Fibroblast of villous mesenchyme (primary cell): ENCODE measurements around the gene FIS1. TPM values are rescaled to one million over a fixed set of nuclear protein-coding genes. Genes with fewer than 3 reads are reported as not detected.
"Not testable (repeated sequence)": the region's sequence is repeated elsewhere in the genome, so short reads cannot be mapped to it uniquely, and the experiment has no call there.

Source experiments
- DNase-seq: peaks from one replicate; pipeline ENCODE4 v3.0.0-alpha.2; 2010; ENCODE audit warnings: low read depth
- H3K4me3 ChIP-seq: 2 replicates; pipeline ENCODE4 v1.5.1; 2011; ENCODE audit warnings: low read depth, mild to moderate bottlenecking, low read length
- CTCF ChIP-seq: IDR thresholded peaks from 2 replicates; pipeline ENCODE4 v1.5.1; 2012; ENCODE audit warnings: low read depth, mild to moderate bottlenecking, low read length; ENCODE audit not compliant: insufficient read depth
- total RNA-seq: library from RNA; depleted of rRNA; stranded (reverse); fragments of >200 nt; gene quantifications from 2 replicates; pipeline ENCODE4 v1.2.3, GENCODE V29; 2012

The FIS1 gene
- 123 and 134 TPM in 2 replicates for total RNA-seq

- peak; percentile 85 for DNase-seq
- peak; percentile 84 for TF ChIP-seq CTCF
- peak within 1 kb of the TSS; percentile 98 for H3K4me3 ChIP-seq
Measured at GRCh38 chr7:101244375-101245146, at the start of gene FIS1. Gene FIS1, minus strand, starts transcription at chr7:101245081. Its CDS starts 77 bp downstream, at chr7:101245004.

DNA sequence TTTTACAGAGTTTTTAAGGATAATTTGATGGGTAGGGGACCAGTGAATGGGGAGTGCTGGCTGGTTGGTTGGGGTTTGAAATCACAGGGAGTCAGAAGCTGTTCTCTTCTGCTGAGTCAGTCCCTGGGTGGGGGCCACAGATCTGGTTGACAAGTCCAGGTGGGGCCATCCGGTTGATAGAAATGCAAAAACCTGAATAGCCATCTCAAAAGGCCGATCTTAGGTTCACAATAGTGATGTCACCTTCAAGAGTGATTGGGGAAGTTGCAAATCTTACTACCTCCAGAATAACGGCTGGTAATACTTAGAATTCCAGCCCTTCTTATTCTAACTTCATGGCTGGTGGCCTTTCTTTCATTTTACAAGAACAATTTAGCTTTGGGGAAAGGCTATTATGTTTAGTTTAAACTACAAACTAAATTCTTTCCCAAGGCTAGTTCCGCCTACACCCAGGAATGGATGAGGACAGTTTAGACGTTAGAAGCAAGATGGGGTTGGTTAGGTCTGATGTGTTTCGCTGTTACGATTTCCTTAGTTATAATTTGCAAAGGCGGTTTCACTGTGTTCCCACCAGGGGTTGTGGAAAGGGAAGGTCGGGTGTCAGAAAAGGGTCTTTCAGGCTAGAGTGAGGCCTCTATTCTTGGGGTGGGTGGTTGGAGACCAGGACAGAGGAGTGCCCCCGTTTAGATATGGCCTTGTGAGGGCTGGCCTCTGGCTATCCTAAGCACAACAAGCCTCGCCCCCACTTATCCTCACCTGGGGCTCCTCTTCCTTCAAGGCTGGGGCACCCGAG, 49.4 kb upstream of the FIS1 start:
- TF ChIP-seq CTCF, result no peak
- no peak for DNase-seq
- no peak overlapping the region for H3K4me3 ChIP-seq

DNA sequence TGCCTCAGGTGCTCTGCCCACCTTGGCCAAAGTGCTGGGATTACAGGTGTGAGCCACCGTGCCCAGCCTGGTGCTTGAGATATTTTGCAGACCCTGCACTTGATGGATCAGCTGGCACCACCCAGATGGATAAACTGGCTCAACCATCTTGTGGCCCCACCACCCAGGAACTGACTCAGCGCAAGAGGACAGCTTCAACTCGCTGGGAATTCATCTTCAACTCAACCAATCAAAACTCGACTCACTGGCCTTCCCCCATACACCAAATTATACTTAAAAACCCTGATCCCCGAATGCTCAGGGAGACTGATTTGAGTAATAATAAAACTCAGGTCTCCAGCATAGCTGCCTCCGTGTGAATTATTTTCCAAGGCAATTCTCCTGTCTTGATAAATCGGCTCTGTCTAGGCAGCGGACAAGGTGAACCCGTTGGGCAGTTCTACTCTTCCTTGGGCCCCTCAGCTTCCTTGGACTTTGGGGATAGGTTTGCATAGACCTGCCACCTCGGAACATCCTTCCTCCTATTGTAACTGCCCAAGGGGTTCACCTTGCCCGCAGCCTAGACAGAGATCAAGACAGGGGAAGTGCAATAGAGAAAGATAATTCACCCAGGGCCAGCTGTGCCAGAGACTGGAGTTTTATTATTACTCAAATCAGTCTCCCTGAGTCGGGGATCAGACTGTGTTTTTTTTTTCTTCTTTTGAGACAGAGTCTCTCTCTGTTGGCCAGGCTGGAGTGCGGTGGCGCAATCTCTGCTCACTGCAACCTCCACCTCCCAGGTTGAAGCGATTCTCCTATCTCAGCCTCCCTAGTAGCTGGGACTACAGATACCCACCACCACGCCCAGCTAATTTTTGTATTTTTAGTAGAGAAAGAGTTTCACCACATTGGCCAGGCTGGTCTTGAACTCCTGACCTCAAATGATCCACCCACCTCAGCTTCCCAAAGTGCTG, 48.5 kb upstream of the FIS1 start:
- DNase-seq, H3K4me3 ChIP-seq: not testable (repeated sequence)

GRCh38 chr7:101292566-101292965, 47.7 kb upstream of the FIS1 start:
- DNase-seq, result not testable (repeated sequence)

GRCh38 chr7:101290186-101291037, 45.5 kb upstream of the FIS1 start:
- DNase-seq, result peak; percentile 37
- not testable (repeated sequence) for H3K4me3 ChIP-seq
- peak; percentile 62 for TF ChIP-seq CTCF

More at GRCh38 chr7:101292566-101292965, 47.7 kb upstream of the FIS1 start:
- not testable (repeated sequence) for H3K4me3 ChIP-seq

DNA sequence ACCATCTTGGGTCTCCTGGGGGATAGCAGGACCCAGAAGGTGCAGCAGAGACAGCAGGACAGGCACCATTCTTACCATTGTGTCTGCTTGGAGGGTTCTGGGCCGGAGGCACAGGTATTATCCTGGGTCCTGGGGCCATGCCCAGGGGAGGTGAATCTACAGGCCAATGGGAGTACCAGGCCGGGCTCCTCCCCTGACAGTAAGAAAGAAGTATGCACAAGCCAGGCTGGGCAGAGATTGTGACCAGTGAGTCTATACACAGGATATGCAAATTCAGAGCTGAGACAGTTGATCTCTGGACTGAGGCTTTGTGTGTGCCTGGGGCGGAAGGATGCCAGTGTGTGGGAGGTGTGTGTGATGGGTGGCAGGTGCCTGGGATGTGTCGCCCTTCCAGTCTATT, 44.8 kb upstream of the FIS1 start:
- not testable (repeated sequence) for DNase-seq, H3K4me3 ChIP-seq

- DNase-seq, result no peak
- TF ChIP-seq CTCF, result no peak
- H3K4me3 ChIP-seq, result no peak overlapping the region
Measured at GRCh38 chr7:101288439-101288838, 43.6 kb upstream of the FIS1 start.
